Fibroblast of mammary gland (primary cell): ENCODE measurements around the gene FMN1.

Experiments
- DNase-seq: peaks from one replicate; pipeline ENCODE4 v3.0.0-alpha.2; 2010; ENCODE audit warnings: low read depth
- H3K4me3 ChIP-seq: 2 replicates; pipeline ENCODE4 v1.5.1; 2011; ENCODE audit warnings: low read depth, mild to moderate bottlenecking, low read length, moderate library complexity; ENCODE audit not compliant: control insufficient read depth
- CTCF ChIP-seq: conservative IDR thresholded peaks from 2 replicates; pipeline ENCODE4 v1.5.1; 2011; ENCODE audit warnings: low read depth, low read length, inconsistent platforms; ENCODE audit not compliant: control insufficient read depth, insufficient read depth

FMN1 gene

GRCh38 chr15:32796856-32797255 is 397.7 kb downstream of the FMN1 start:
- no peak overlapping the region for H3K4me3 ChIP-seq
- TF ChIP-seq CTCF: no peak
- DNase-seq: no peak

GRCh38 chr15:32794973-32795372 is 399.5 kb downstream of the FMN1 start:
- no peak for TF ChIP-seq CTCF
- peak; percentile 40 for DNase-seq
- H3K4me3 ChIP-seq: no peak overlapping the region

GRCh38 chr15:32792436-32792835 is 402.1 kb downstream of the FMN1 start:
- TF ChIP-seq CTCF: no peak
- no peak for DNase-seq
- H3K4me3 ChIP-seq: no peak overlapping the region

GRCh38 chr15:32790352-32790999 is 404.0 kb downstream of the FMN1 start:
- no peak for TF ChIP-seq CTCF
- peak; percentile 45 for DNase-seq
- no peak overlapping the region for H3K4me3 ChIP-seq

GRCh38 chr15:32787949-32788348 is 406.6 kb downstream of the FMN1 start:
- TF ChIP-seq CTCF: no peak
- DNase-seq: no peak

GRCh38 chr15:32786906-32787305 is 407.6 kb downstream of the FMN1 start:
- TF ChIP-seq CTCF: no peak
- no peak for DNase-seq
- no peak overlapping the region for H3K4me3 ChIP-seq

More at GRCh38 chr15:32787949-32788348, 406.6 kb downstream of the FMN1 start:
- H3K4me3 ChIP-seq: no peak overlapping the region

- peak; percentile 34 for DNase-seq
- H3K4me3 ChIP-seq: no peak overlapping the region
- no peak for TF ChIP-seq CTCF
Measured at GRCh38 chr15:32784581-32784980, 409.9 kb downstream of the FMN1 start.
